C4-2B (cell line): ENCODE results near the gene TIGD1.

Experiments used
- ZFX ChIP-seq: fragments of 450-650 bp; IDR thresholded peaks from 2 replicates; pipeline ENCODE4 v1.6.1; 2017
- TF ChIP-seq, protein P1 (sequence below): fragments of 450-650 bp; conservative IDR thresholded peaks from 2 replicates; pipeline ENCODE4 v1.5.1; 2017; ENCODE audit warnings: mild to moderate bottlenecking

- TF ChIP-seq, protein P1, sequence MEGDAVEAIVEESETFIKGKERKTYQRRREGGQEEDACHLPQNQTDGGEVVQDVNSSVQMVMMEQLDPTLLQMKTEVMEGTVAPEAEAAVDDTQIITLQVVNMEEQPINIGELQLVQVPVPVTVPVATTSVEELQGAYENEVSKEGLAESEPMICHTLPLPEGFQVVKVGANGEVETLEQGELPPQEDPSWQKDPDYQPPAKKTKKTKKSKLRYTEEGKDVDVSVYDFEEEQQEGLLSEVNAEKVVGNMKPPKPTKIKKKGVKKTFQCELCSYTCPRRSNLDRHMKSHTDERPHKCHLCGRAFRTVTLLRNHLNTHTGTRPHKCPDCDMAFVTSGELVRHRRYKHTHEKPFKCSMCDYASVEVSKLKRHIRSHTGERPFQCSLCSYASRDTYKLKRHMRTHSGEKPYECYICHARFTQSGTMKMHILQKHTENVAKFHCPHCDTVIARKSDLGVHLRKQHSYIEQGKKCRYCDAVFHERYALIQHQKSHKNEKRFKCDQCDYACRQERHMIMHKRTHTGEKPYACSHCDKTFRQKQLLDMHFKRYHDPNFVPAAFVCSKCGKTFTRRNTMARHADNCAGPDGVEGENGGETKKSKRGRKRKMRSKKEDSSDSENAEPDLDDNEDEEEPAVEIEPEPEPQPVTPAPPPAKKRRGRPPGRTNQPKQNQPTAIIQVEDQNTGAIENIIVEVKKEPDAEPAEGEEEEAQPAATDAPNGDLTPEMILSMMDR: no peak
- TF ChIP-seq ZFX: no peak
Measured at GRCh38 chr2:232575404-232575746, 25.0 kb upstream of the TIGD1 start.
